GM18868 (cell line): ENCODE measurements around the gene TENM4.

Experiments
- ATAC-seq: cut with Tn5 transposase; IDR thresholded peaks from one replicate; pipeline ENCODE4 v1.9.1; 2021; ENCODE audit warnings: mild to moderate bottlenecking, moderate library complexity; ENCODE audit not compliant: unreplicated experiment

The TENM4 gene

GRCh38 chr11:79440571-79441460 lies at the start of gene TENM4:
TSS of gene TENM4 (minus strand) at chr11:79441030. CDS start at chr11:79069944, 371,086 bp downstream.
- ATAC-seq: peak; percentile 50

- no peak for ATAC-seq
These were observed 47.5 kb upstream of the TENM4 start for GRCh38 chr11:79488286-79488685.

- no peak for ATAC-seq
These were observed 46.6 kb upstream of the TENM4 start for GRCh38 chr11:79487412-79487811.

- no peak for ATAC-seq
These were observed 45.6 kb upstream of the TENM4 start for GRCh38 chr11:79486242-79486984.

GRCh38 chr11:79485694-79486093 lies 44.9 kb upstream of the TENM4 start:
- no peak for ATAC-seq

GRCh38 chr11:79484872-79485271 lies 44.0 kb upstream of the TENM4 start:
- no peak for ATAC-seq

GRCh38 chr11:79482800-79483199 lies 42.0 kb upstream of the TENM4 start:
- ATAC-seq: peak; percentile 91

- ATAC-seq: peak; percentile 33
These were observed 41.0 kb upstream of the TENM4 start for GRCh38 chr11:79481795-79482194.

- no peak for ATAC-seq
These were observed 40.0 kb upstream of the TENM4 start for GRCh38 chr11:79480864-79481263.

- no peak for ATAC-seq
These were observed 32.1 kb upstream of the TENM4 start for GRCh38 chr11:79472819-79473529.

- no peak for ATAC-seq
These were observed 30.4 kb upstream of the TENM4 start for GRCh38 chr11:79471071-79471844.

GRCh38 chr11:79470161-79470560 lies 29.3 kb upstream of the TENM4 start:
- ATAC-seq: no peak

GRCh38 chr11:79467761-79468160 lies 26.9 kb upstream of the TENM4 start:
- no peak for ATAC-seq

- no peak for ATAC-seq
These were observed 25.6 kb upstream of the TENM4 start for GRCh38 chr11:79466411-79466810.

GRCh38 chr11:79465160-79465559 lies 24.3 kb upstream of the TENM4 start:
- no peak for ATAC-seq

GRCh38 chr11:79461666-79462645 lies 21.1 kb upstream of the TENM4 start:
- ATAC-seq: no peak

GRCh38 chr11:79461144-79461543 lies 20.3 kb upstream of the TENM4 start:
- peak; percentile 92 for ATAC-seq

- no peak for ATAC-seq
These were observed 17.9 kb upstream of the TENM4 start for GRCh38 chr11:79458709-79459108.

- ATAC-seq: no peak
These were observed 15.7 kb upstream of the TENM4 start for GRCh38 chr11:79456501-79456900.
